Smooth muscle cell (in vitro differentiated cells): ENCODE results near the gene TBC1D1. TPM values are rescaled to one million over a fixed set of nuclear protein-coding genes. Genes with fewer than 3 reads are reported as not detected.

Experiments used
- DNase-seq: peaks from one replicate; lab custom pipeline; 2025; ENCODE audit not compliant: unreplicated experiment; lab: John Stamatoyannopoulos, UW
- H2AFZ ChIP-seq: fragments of 200-600 bp; sonication (generic); 2 replicates; pipeline ENCODE4 v1.6.0; 2016; ENCODE audit warnings: antibody characterized with exemption, low read depth, mild to moderate bottlenecking
- H3F3A ChIP-seq: fragments of 200-600 bp; sonication (generic); 2 replicates; pipeline ENCODE4 v1.6.0; 2017; ENCODE audit warnings: antibody characterized with exemption, low read depth
- H3K27ac ChIP-seq: fragments of 200-600 bp; sonication (generic); 2 replicates; pipeline ENCODE4 v1.5.1; 2016; ENCODE audit warnings: low read depth, mild to moderate bottlenecking
- H3K27me3 ChIP-seq: fragments of 200-600 bp; sonication (generic); 2 replicates; pipeline ENCODE4 v1.6.1; 2016; ENCODE audit warnings: low read depth, mild to moderate bottlenecking
- H3K36me3 ChIP-seq: fragments of 200-600 bp; sonication (generic); 2 replicates; pipeline ENCODE4 v1.5.1; 2016; ENCODE audit warnings: low read depth
- H3K4me1 ChIP-seq: fragments of 200-600 bp; sonication (generic); 2 replicates; pipeline ENCODE4 v1.5.1; 2016; ENCODE audit warnings: low read depth
- H3K4me2 ChIP-seq: fragments of 200-600 bp; sonication (generic); 2 replicates; pipeline ENCODE4 v1.6.0; 2016; ENCODE audit warnings: mild to moderate bottlenecking
- H3K4me3 ChIP-seq: fragments of 200-600 bp; sonication (generic); 2 replicates; pipeline ENCODE4 v1.5.1; 2016; ENCODE audit warnings: mild to moderate bottlenecking
- H3K79me2 ChIP-seq: fragments of 200-600 bp; sonication (generic); 2 replicates; pipeline ENCODE4 v1.6.0; 2016; ENCODE audit warnings: low read depth, mild to moderate bottlenecking
- H3K9ac ChIP-seq: fragments of 200-600 bp; sonication (generic); 2 replicates; pipeline ENCODE4 v1.6.0; 2016; ENCODE audit warnings: low read depth
- H3K9me3 ChIP-seq: fragments of 200-600 bp; sonication (generic); replicated peaks from 2 replicates; pipeline ENCODE4 v1.5.1; 2016; ENCODE audit warnings: low read depth
- H4K20me1 ChIP-seq: fragments of 200-600 bp; sonication (generic); 2 replicates; pipeline ENCODE4 v1.6.0; 2016; ENCODE audit warnings: low read depth
- CTCF ChIP-seq: fragments of 200-600 bp; sonication (generic); IDR thresholded peaks from 2 replicates; pipeline ENCODE4 v1.5.1; 2017; ENCODE audit warnings: borderline replicate concordance, mild to moderate bottlenecking, antibody characterized with exemption; ENCODE audit not compliant: insufficient read depth, poor library complexity, severe bottlenecking
- WGBS: methylation state at CpG from one replicate; pipeline ENCODE4 v1.1.7; 2016; ENCODE audit warnings: low lambda C conversion rate; 5-methylcytosine and 5-hydroxymethylcytosine counted together
- polyA plus RNA-seq: library from polyadenylated mRNA; unstranded; fragments of >200 nt; fragmentation: Nextera tagmentation; extraction: Ambion mirVana; gene quantifications from 2 replicates; pipeline ENCODE4 v1.2.1, GENCODE V29; 2016
- total RNA-seq: library from RNA; depleted of rRNA; stranded (reverse); fragments of >200 nt; gene quantifications from 2 replicates; pipeline ENCODE4 v1.2.3, GENCODE V29; 2014

Gene TBC1D1
- total and polyA plus RNA-seq, 2 experiments from 2014 or later = 81.5 to 117 TPM

- H3K4me2 ChIP-seq = no peak overlapping the region
- H3K9ac ChIP-seq = no peak overlapping the region
- H3K27me3 ChIP-seq = no peaks in the 10 kb centered on the region
- H3K4me3 ChIP-seq = no peak overlapping the region
- H3K36me3 ChIP-seq = no peaks in the 10 kb centered on the region
- no peak for DNase-seq
- no peak overlapping the region for H2AFZ ChIP-seq
- peaks cover 15% of the 10 kb centered on the region for H3K4me1 ChIP-seq
- no peaks in the 10 kb centered on the region for H3K9me3 ChIP-seq
- no peak for TF ChIP-seq CTCF
- peaks cover 4% of the 10 kb centered on the region for H3F3A ChIP-seq
- no peak overlapping the region for H3K27ac ChIP-seq
- peaks cover 71% of the 10 kb centered on the region for H3K79me2 ChIP-seq
- 72% methylated on average over 10 of the region's 10 CpGs for WGBS
- H4K20me1 ChIP-seq = peaks cover 64% of the 10 kb centered on the region
Observed at GRCh38 chr4:37993806-37994205, 102.9 kb downstream of the TBC1D1 start.

GRCh38 chr4:37994569-37994968 is 103.7 kb downstream of the TBC1D1 start:
- no peak for DNase-seq
- Histone ChIP-seq H3K4me1 (peaks cover 15% of the 10 kb centered on the region), H3K27me3 (no peaks in the 10 kb centered on the region), H2AFZ (no peak overlapping the region), H3K79me2 (peaks cover 71% of the 10 kb centered on the region), H3K4me2 (no peak overlapping the region), H3F3A (peaks cover 4% of the 10 kb centered on the region), H3K36me3 (no peaks in the 10 kb centered on the region), H3K27ac (no peak overlapping the region), H3K9ac (no peak overlapping the region), H3K9me3 (no peaks in the 10 kb centered on the region), H4K20me1 (peaks cover 65% of the 10 kb centered on the region), H3K4me3 (no peak overlapping the region)
- no peak for TF ChIP-seq CTCF
- WGBS = 57% methylated on average over 3 of the region's 3 CpGs

- DNase-seq = no peak
- Histone ChIP-seq H3K4me2 (no peak overlapping the region), H3K27ac (no peak overlapping the region), H2AFZ (no peak overlapping the region), H3K36me3 (no peaks in the 10 kb centered on the region), H3K27me3 (no peaks in the 10 kb centered on the region), H3K9ac (no peak overlapping the region), H3F3A (peaks cover 4% of the 10 kb centered on the region), H3K4me3 (no peak overlapping the region), H3K4me1 (peaks cover 15% of the 10 kb centered on the region), H3K79me2 (peaks cover 69% of the 10 kb centered on the region), H4K20me1 (peaks cover 71% of the 10 kb centered on the region), H3K9me3 (no peaks in the 10 kb centered on the region)
- no peak for TF ChIP-seq CTCF
- WGBS = 94% methylated on average over 5 of the region's 5 CpGs
Observed at GRCh38 chr4:37995299-37995821, 104.5 kb downstream of the TBC1D1 start.
